Loucy (cell line): ENCODE data around the gene MLF2.

Experiments used
- EZH2phosphoT487 ChIP-seq: fragments of 200-600 bp; IDR thresholded peaks from 2 replicates; pipeline ENCODE4 v1.6.1; 2018; ENCODE audit warnings: antibody characterized with exemption, mild to moderate bottlenecking, moderate library complexity, borderline replicate concordance
- TF ChIP-seq, protein P1 (sequence below): fragments of 200-600 bp; sonication (generic); conservative IDR thresholded peaks from 2 replicates; pipeline ENCODE4 v1.5.1; 2014; ENCODE audit warnings: mild to moderate bottlenecking, antibody characterized with exemption, low read length

DNA sequence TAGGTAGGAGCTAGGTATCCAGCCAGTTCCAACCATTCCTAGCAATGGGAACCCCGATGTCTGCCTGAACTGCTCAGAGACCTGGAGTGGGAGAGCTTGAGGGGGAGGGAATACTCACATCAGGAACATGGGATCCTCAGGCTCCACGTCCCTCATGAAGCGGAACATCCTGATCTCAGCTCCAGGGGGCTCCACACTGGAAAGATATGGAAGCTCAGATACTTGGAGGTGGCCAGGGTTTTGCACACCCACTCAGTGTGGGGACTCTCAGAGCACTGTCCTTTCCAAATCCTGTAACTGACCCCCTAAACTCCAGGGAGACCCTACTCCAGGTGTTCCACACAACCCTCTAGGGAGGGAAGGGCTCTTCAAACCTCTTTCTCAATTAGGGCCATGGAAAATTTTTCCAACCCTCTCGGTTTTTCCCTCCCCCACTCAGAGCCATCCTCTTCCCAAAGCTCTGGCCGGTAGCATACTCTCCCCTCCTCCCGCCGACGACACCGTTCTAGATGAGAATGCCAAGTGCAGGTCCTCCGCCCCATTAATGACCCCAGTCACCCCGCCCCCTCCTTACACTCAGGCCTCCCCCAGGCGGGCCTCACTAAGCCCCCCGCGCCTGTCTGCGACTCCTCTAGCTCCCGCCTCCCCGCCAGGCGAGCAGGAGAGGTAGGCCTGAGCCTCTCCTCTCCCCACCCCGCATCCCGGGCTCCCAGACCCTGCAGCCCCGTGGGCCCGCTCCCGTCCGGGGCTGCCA, 597 bp downstream of the MLF2 start:
- TF ChIP-seq, protein P1, sequence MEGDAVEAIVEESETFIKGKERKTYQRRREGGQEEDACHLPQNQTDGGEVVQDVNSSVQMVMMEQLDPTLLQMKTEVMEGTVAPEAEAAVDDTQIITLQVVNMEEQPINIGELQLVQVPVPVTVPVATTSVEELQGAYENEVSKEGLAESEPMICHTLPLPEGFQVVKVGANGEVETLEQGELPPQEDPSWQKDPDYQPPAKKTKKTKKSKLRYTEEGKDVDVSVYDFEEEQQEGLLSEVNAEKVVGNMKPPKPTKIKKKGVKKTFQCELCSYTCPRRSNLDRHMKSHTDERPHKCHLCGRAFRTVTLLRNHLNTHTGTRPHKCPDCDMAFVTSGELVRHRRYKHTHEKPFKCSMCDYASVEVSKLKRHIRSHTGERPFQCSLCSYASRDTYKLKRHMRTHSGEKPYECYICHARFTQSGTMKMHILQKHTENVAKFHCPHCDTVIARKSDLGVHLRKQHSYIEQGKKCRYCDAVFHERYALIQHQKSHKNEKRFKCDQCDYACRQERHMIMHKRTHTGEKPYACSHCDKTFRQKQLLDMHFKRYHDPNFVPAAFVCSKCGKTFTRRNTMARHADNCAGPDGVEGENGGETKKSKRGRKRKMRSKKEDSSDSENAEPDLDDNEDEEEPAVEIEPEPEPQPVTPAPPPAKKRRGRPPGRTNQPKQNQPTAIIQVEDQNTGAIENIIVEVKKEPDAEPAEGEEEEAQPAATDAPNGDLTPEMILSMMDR, result no peak; the same call in 1 of the 2 replicates
- TF ChIP-seq EZH2phosphoT487, result no peak
